Breast epithelium (tissue), 3 donors: ENCODE data around the gene HAT1.
"Not testable (repeated sequence)": the region's sequence is repeated elsewhere in the genome, so short reads cannot be mapped to it uniquely, and the experiment has no call there.

ENCODE experiments used
- CTCF ChIP-seq, 3 donors: fragments of 450-650 bp; IDR thresholded peaks; one replicate each; pipeline ENCODE4 v1.5.1; 2016 to 2017; ENCODE audit warnings: antibody characterized with exemption in 3 of 3, mild to moderate bottlenecking in 3 of 3, moderate library complexity in 3 of 3
- POLR2A ChIP-seq: fragments of 450-650 bp; IDR thresholded peaks from one replicate; pipeline ENCODE4 v1.6.1; 2016; ENCODE audit warnings: antibody characterized with exemption, mild to moderate bottlenecking, moderate library complexity

GRCh38 chr2:171997031-171997430, 74.8 kb downstream of the HAT1 start:
- TF ChIP-seq POLR2A; CTCF (IDR thresholded peaks at IDR 0.05): not testable (repeated sequence)
